Activated gamma-delta T cell treated with Interleukin-2 at 50 U/mL for 16 hours (primary cell): Measurements from ENCODE around the gene TARS3.
"Not testable (repeated sequence)": the region's sequence is repeated elsewhere in the genome, so short reads cannot be mapped to it uniquely, and the experiment has no call there.

Experiments used
- DNase-seq: peaks from one replicate; pipeline ENCODE4 v3.0.0-alpha.2; 2020

TARS3 gene

DNA sequence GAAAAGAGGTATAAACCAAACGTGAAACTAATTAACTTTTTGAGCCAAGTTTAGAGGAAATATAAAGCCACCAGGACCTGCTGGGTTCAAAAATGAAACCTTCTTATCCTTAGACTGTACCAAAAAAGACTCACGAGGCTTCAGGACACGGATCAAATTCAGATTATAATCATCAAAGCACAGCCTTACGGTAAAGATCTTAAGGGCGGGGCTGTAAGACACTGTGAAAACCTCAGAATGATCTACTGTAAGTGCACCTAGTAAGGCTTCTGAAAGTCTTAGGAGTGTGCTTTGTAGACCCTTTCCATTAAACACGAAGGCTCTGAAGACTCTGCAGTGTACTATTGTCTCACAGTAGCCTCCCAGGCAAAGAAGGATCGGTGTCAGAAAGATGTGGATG is 26.8 kb downstream of the TARS3 start:
- DNase-seq: no peak

DNA sequence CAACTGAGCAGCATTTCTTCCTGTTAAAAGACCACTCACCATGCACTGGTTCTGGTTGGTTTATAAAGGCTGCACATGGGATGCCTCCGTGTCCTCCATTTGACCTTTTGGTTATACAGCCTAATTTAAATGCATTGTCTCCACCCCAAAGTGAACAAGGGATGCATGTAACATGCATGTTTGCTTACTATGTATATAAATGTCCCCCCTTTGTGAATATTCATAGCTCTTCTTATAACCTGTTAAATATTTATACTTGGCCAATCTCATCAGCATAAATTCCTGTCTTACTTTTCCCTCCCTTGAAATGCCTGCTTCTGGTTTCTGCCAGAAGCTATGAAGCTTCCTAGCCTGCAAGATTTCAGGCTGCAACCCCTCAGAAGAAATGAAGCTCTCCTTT is 27.4 kb downstream of the TARS3 start:
- DNase-seq: no peak

DNA sequence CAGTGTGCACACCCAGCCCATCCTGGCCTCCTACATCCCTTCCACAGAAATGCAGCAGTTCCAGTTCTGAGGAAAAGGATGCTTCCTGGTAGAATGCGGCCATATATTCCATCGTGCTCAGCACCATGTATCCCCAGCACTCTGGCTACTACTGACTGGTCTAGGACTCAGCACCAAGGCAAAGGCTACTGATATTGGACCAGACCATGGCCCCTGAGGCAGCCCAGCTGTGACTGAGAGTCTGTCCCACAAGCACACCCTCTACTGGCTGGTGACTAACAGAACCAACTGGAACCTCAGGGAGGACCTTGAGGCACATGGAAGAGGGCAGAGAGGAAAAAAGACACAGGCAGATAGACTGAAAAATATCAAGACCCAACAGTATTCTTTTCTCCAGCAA is 30.0 kb downstream of the TARS3 start:
- no peak for DNase-seq

DNA sequence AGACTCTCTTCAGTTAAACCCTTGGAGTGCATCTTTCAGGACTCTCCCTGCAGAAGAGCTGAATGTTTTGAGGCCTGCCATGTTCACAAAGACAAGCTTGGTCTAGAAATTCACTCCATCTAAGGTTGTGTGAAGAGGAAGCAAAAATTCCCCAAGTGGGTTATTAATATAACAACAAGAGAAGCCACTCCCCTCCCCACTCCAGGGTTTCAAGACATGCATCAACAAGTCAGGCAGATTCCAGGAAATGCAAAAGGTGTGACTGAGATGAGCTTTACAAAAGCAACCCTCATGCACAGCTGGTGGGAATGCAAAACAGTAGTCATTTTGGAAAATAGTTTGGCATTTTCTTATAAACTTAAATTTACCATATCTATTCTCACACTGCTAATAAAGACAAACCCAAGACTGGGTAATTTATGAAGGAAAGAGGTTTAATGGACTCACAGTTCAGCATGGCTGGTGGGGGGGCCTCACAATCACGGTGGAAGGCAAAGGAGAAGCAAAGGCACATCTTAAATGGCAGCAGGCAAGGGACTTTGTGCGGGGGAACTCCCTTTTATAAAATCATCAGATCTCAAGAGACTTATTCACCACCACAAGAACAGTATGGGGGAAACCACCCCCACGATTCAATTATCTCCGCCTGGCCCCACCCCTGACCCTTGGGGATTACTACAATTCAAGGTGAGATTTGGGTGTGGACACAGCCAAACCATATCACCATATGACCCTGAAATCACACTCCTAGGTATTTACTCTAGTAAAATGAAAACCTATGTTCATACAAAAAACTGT is 31.3 kb downstream of the TARS3 start:
- DNase-seq: no peak

DNA sequence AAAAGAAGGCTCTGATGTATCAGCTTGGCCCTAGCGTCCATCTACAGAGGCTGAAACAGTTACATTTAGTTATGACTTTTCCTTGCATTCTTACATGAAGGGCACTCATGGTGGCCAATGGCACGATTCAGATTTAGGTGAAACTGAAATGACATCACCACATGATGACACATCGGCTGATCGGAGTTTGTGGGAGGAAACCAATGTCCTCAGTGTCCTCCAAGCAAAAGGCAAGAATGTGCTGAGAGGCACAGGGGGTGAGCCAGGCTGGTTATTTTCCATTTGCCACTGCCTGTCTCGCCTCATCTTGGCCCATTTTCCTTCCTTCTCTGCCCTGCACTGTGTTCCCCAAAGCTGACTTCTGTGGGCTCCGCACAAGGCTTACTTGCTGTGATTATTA is 34.4 kb downstream of the TARS3 start:
- DNase-seq: no peak

DNA sequence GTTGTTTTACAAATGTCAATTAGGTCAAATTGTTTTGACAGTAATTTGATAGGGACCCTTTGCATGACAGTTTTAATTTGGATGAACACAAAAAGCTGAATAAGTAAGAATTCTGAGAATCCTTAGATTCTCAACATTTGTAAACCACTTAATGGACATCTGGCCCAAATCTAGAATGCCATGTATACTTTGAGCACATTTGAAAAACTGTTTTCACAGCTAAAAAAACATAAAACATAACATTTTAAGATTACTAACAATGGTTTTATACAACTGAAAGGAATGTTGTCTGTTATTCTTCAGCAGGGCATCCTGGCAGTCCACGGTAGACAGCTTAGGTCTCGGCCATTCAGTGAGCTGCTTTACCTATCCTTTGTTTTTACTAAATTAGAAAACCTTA is 37.6 kb downstream of the TARS3 start:
- DNase-seq: no peak

DNA sequence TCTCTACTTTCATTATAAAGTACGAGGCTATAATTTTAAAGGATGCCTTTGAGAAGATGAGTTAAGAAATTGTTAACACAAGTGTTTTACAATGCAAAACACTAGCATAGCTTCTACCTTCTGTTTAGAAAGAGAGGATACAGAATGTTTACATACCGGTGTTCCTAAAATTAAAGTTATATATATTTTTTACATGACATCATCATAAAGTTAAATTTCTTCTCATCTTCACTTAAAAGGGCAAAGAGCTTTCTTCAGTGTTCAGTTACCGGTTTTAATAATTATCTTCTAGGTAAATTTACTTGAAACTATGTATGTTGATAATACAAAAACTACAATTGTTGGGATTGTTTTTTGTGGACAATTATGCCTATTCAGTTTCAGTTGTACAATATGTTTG is 39.4 kb downstream of the TARS3 start:
- no peak for DNase-seq

DNA sequence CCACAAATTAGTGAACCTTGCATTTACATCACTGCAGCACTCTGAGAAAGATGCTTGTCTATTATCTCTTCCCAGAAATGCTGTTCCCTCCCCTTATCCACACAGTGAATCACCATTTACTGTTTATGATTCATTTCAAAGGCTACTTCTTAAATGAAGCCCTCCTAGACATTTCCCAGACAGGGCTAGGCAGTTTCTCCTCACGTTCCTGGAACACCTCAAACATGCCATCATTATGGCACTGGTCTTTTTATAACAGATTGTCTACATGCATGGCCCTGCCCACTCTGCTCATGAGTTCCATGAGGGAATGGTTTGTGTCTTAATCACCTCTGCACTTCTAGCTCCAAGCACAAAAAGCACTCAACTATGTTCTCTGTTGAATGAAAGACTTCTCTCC is 39.9 kb downstream of the TARS3 start:
- no peak for DNase-seq

DNA sequence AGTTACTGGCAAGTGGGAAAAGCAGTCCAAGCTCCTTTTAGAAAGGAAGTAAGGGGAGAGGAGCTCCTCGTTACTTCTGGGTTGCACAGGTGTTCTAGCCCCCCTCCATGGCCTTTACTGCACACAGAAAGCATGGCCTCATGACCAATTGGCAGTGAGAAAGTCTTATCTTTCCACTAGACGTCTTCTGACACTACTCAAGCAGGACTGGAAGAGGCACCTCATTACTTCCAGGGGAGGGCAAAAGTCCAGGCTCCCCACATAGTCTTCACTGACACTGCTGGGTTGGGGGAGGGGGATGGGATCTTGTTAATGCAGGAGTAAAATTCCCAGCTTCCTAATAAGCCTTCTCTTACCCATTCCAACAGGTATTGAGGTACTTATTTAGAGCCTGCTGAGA is 44.5 kb downstream of the TARS3 start:
- no peak for DNase-seq

DNA sequence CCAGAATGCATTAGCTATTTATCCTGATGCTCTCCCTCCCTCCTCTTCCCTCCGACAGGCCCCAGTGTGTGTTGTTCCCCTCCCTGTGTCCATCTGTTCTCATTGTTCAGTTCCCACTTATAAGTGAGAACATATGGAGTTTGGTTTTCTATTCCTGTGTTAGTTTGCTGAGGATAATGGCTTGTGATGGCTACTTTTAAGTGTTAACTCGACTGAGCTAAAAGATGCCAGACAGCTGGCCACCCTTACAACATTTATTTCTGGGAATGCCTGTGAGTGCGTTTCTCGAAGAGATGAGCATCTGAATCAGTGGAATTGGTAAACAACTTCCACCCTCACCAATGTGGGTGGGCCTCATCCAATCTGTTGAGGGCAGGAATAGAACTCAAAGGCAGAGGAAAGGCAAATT is 47.3 kb downstream of the TARS3 start:
- no peak for DNase-seq

DNA sequence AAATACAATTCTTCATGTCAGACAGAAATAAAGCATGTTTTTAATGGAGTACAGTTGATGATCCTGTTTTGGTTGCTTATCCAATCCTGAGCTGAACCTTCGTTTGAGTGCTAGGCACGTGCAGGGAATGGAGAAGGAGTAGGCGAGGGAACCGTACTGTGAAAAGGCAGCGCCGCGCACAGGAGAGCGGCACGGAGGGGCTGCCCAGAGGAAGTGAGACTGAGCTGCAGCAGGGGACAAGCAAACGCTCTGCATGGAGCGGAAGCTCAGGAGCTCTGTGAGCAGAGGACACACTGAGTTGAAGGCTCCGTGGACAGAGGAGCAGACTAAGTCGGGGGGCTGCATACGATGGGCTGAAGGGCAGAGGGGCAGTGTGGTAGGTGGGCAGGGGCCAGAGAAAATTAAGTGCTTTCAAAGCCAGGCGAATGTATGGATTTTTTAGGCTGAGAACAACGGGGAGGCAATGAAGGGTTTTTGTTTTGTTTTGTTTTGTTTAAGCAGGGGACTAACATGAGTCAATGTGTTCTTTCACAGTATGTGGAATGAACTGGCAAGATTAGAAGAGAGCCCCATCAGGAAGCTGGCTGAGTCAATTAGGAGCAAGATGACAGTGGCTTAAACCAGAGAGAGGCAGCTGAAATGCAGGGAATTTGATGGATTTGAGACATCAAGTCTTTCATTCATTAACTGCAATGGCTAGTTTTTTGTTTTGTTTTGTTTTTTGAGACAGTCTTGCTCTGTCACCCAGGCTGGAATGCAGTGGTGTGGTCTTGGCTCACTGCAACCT is 48.3 kb downstream of the TARS3 start:
- no peak for DNase-seq

DNA sequence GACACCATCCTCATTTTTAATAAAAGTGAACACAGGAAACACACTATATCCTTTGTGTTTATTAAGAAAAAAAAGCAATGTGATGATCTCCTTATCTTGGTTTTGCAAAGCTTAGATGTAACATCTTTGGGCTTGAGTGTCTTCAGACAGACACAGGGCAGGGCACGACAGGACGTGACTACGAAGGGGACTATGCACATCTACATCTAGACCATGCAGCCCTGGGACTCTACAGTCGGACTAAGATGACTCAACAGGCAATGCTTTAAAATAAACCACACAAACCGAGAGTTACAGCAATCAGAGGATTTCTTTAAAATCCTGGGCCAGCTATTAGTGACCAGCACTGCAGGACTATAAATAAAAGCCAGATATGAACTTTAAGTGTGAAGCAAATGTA is 49.3 kb downstream of the TARS3 start:
- DNase-seq: no peak

DNA sequence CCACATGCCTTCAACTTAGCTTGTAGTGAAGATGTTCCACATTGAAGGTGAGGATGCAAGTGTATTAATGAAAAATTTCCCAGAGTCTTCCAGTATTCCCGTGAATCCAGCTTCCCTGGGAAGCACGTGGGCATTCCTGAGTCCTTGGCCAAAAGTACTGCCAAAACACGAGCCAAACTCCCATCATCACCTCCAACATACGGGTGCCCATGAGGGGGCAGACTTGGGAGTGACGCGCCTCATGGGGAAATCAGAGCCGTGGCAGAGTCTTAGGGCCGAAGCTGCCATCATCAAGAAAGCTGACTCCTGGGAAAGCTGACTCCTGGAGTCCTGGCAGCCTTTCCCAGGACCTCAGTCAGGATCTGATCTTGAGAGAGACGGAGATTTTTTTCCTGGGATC is 52.0 kb downstream of the TARS3 start:
- DNase-seq: no peak

DNA sequence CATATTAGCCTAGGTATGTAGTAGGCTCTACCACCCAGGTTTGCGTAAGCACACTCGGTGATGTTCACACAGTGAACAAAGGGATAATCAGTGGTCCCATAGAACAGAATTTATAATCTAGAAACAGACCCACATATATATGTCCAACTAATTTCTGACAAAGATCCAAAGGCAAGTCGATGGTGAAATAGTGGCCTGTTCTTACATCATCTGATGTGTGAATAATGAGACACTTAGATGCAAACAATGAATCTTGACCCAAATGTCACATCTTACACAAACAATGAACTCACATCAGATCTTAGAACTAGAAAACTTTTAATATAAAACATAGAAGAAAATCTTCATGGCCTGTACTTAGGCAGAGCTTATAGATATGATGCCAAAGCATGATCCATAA is 54.5 kb downstream of the TARS3 start:
- no peak for DNase-seq

DNA sequence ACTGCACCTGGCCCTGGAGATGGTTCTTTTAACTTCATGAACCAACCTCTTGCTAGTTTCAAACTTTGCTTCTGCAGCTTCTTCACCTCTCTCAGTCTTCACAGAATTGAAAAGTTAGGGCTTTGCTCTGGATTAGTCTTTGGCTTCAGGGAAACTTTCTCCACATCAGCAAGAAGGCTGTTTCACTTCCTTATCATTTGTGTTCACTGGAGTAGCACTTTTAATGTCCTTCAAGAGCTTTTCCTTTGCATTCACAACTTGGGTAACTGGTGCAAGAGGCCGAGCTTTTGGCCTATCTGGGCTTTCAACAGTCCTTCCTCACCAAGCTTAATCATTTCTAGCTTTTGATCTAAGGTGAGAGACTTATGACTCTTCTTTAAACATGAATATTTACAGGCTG is 56.4 kb downstream of the TARS3 start:
- DNase-seq: no peak

DNA sequence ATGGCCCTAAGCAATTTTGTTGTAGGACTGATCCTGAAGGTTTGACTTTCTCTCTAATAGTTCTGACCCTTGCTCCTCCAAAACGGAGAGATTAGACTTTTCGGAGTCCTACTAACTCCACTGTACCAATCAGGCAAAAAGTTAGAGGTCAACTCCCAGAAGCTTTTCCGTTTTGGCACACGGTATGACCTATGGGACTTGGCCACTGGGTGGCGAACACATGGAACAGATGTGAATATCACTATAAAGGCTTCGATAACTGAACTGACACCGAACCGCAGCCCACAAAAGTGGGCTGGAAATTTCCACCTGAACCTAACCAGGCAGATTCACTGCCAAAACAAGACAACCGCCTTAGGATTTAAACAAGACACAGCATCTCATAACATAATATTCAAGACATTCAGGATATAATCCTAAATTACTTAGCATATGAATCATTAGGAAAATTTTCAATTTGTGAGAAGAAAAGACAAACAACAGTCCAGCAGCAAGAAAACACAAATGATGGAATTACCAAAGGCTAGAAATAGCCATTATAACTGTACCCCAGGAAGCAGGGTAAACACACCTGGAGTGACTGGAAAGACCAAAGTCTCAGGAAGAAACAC is 59.9 kb downstream of the TARS3 start:
- DNase-seq: no peak

DNA sequence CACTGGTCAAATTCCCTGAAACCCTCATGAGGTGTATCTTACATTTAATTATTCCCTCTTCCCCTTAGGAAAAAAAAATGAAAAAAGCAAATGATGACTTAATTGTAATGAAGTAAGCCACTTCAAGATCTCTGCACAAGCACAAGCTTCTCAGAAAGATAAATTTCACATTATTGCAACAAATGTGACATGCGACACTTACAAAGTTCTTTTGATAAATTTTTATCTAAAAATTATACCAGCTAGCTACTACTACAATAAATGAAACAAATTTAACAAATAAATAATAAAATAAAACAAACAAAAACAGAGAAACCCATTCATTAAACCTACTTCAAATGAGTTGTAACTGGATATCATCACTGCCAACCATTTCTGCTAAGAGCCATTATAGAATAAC is 62.1 kb downstream of the TARS3 start:
- no peak for DNase-seq

DNA sequence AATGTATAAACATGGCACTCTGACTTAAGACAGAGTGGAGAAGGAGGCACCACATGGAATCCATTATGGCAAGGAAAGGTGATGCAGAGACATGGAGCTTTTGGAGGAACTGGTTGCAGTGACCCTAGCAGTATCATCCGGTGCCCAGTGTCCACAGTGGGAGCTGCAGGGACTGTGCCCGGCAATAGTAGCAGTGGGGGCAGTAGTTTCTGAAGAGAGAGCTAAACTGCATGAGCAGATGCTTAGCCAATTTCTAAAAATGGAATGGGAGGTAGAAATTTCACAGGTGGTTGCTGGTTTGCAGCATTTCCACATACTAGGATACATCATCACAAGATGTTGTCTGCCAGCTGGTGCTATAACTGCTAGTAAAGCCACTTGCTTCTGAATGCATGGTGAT is 64.3 kb downstream of the TARS3 start:
- no peak for DNase-seq

DNA sequence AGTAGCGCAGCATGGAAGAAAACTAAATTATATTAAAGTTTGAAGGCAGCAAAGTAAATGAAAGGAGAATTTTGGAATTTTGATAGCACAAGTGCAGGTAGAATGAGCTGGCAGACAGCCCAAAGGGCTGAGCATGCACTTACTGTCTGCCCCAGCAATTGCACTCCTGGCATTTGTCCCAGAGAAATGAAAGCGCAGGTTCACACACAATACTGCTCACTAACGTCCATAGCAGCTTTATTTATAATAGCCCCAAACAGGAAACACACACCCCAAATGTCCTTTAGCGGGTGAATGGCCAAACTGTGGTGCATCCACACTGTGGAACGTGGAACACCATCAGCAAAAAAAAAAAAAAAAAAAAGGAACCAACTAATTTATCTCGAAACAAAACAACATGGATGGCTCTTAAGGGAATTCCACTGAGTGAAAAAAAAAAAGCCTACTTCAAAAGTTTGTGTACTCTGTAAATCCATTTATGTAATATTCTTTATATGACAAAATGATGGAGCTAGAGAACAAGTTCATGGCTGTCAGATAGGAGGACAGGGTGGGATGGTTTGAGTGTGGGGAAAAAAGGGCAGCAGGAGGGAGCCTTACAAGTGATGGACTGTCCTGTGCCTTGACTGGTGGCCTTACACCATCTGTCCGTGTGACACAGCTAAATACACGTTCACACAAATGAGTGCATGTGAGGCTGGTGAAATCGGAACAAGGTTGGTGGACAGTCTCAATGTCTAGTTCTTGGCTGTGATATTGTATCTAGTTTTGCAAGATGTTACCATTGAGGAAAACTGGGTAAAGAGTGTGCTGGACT is 66.1 kb downstream of the TARS3 start:
- no peak for DNase-seq

DNA sequence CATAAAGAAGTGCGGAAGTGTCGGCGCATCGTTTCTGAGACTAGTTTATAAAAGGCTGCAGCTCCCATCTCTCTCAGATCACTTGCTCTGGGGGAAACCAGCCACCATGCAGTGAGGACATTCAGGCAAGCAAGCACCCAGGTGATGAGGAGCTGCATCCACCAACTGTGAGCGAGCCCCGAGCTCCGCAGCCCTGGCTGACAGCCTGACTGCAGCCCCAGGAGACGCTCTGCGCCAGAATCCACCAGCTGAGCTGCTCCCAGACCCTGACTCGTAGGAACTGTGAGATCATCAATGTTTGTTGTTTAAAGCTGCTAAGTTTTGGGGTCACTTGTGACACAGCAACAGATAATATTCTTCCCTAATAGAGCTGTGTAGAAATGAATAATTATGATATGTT is 67.1 kb downstream of the TARS3 start:
- DNase-seq: no peak

DNA sequence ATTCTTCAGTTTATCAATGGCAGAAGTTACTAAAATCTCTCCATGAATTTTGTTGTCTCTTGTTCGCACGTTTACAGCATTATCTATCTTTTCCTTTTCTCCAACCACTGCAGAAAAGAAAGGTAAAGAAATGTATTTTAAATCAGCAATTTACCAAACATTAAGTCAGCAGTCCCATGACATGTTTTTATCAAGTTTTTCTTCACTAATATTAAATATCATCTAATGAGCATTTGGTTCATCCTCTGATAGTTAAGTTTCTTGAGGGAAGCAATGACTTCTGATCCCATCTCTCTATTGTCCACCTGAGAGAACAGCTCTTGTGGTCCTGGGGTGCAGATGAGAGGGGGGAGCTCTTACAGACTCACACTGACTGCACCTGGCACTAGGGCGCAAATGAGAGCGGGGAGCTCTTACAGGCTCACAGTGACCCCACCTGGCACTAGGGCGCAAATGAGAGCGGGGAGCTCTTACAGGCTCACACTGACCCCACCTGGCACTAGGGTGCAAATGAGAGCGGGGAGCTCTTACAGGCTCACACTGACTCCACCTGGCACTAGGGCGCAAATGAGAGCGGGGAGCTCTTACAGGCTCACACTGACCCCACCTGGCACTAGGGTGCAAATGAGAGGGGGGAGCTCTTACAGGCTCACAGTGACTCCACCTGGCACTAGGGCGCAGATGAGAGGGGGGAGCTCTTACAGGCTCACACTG is 69.5 kb downstream of the TARS3 start:
- not testable (repeated sequence) for DNase-seq

DNA sequence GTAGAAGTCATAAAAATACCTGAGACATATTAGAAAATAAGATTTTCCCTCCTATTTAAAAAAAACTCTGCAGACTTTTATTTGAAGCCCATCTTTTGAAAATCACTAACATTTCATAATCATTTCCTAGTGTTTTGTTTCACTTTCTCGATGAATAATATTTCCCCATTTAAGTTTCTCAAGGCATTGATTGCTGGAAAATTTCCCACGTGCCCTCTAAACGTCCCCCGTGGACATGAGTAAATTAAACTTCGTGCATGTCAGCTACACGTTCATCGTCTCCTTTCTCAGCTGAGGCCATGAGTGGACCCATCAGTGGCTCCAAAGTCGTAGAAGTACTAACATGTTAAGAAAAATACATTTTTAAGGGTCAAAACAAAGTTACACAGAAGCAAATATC is 70.1 kb downstream of the TARS3 start:
- DNase-seq: no peak
